ACHN (cell line): ENCODE data around the gene ITGB4.
A peak's percentile ranks its signal among the peaks of the same experiment; 100 is the strongest.

ENCODE experiments used
- DNase-seq: peaks from one replicate; pipeline ENCODE4 v3.0.0-alpha.2; 2015
- in situ Hi-C: cut with HindIII; loops from 2 replicates; pipeline ENCODE4 v1.10.0; 2017; ENCODE audit warnings: low sequenced_read_pairs, low pct_ligation_motif_present, low pct_unique_long_range_greater_than_20kb

ITGB4 gene

GRCh38 chr17:75743625-75744206 lies 22.5 kb downstream of the ITGB4 start:
- in situ Hi-C loops: loop anchor here (10.0 kb wide), 1 partner anchor 69 kb away; no protein-coding TSS in a partner anchor
- no peak for DNase-seq

GRCh38 chr17:75748706-75749105 lies 27.4 kb downstream of the ITGB4 start:
- DNase-seq: no peak
- in situ Hi-C loops: loop anchor here (10.0 kb wide), 1 partner anchor 74 kb away; no protein-coding TSS in a partner anchor

GRCh38 chr17:75749545-75750389 lies 28.5 kb downstream of the ITGB4 start:
- in situ Hi-C loops: loop anchor here (10.0 kb wide), 1 partner anchor 75 kb away; no protein-coding TSS in a partner anchor
- peak; percentile 74 for DNase-seq

GRCh38 chr17:75750661-75751423 lies 29.6 kb downstream of the ITGB4 start:
- in situ Hi-C loops: no loop called here
- DNase-seq: no peak

- no peak for DNase-seq
- in situ Hi-C loops: no loop called here
These were observed 30.6 kb downstream of the ITGB4 start for GRCh38 chr17:75751676-75752404.

- DNase-seq: no peak
- in situ Hi-C loops: no loop called here
These were observed 31.1 kb downstream of the ITGB4 start for GRCh38 chr17:75752405-75752709.

GRCh38 chr17:75752802-75753513 lies 31.7 kb downstream of the ITGB4 start:
- in situ Hi-C loops: no loop called here
- DNase-seq: no peak

- peak; percentile 78 for DNase-seq
- in situ Hi-C loops: no loop called here
These were observed 32.5 kb downstream of the ITGB4 start for GRCh38 chr17:75753514-75754377.

GRCh38 chr17:75754378-75755204 lies 33.3 kb downstream of the ITGB4 start:
- in situ Hi-C loops: no loop called here
- DNase-seq: no peak

GRCh38 chr17:75755205-75755901 lies 34.1 kb downstream of the ITGB4 start:
- no peak for DNase-seq
- in situ Hi-C loops: no loop called here

GRCh38 chr17:75755990-75756389 lies 34.7 kb downstream of the ITGB4 start:
- DNase-seq: no peak
- in situ Hi-C loops: no loop called here

- no peak for DNase-seq
- in situ Hi-C loops: no loop called here
These were observed 35.3 kb downstream of the ITGB4 start for GRCh38 chr17:75756451-75757085.

- no peak for DNase-seq
- in situ Hi-C loops: no loop called here
These were observed 35.9 kb downstream of the ITGB4 start for GRCh38 chr17:75757086-75757681.

- no peak for DNase-seq
- in situ Hi-C loops: no loop called here
These were observed 37.1 kb downstream of the ITGB4 start for GRCh38 chr17:75758131-75758905.

GRCh38 chr17:75759457-75759856 lies 38.2 kb downstream of the ITGB4 start:
- in situ Hi-C loops: no loop called here
- DNase-seq: no peak
